Measurements from ENCODE around the gene CYP46A1.

Gene CYP46A1

DNA sequence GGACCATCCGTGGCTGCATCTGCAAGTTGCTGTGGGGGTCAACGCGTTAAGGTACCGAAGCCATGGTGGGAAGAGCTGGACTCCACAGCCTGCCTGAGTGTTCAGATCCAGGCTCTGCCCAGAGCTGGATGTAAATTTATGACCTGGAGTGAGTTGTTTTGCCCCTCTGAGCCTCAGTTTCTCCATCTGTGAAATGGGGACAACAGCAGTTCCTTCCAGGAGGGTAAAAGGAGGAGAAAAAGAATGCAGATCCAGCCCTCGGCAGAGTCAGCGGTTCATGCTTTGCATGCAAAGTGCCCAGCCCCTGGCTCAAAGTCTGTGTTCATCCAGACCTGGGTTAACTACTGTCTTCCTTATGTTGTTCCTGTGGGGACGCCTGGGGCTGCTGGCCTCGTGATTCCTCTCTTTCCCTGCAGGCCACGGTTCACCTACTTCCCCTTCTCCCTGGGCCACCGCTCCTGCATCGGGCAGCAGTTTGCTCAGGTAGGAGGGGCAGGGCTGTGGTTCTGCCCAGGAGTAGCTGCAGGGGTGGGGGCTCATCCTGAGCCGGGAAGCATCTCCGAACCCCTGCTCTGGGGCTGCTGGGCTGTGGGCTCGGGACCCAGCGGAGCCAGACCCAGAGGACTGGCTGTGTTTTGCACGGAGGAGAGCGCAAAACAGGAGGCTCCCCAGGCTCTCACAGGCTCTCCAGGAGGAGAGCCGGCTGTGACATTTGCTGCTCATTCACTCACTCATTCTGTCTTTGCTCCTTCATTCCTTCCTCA lies 41.9 kb downstream of the CYP46A1 start:
- no peak overlapping the region for H3K4me3 ChIP-seq (ENCODE audit: low read depth, low read length)
- no peak for DNase-seq (ENCODE audit: low read depth, low spot score)
- ChIA-PET POLR2A (interaction anchor here (0.7 kb wide), 1 partner anchor 11 kb away, joined by 3 read pairs; no protein-coding TSS in a partner anchor), CTCF (interaction anchor here (0.6 to 15.6 kb wide), 3 partner anchors 9 to 162 kb away, joined by 3 to 325 read pairs (median 6); no protein-coding TSS in a partner anchor)
- TF ChIP-seq, protein P1, sequence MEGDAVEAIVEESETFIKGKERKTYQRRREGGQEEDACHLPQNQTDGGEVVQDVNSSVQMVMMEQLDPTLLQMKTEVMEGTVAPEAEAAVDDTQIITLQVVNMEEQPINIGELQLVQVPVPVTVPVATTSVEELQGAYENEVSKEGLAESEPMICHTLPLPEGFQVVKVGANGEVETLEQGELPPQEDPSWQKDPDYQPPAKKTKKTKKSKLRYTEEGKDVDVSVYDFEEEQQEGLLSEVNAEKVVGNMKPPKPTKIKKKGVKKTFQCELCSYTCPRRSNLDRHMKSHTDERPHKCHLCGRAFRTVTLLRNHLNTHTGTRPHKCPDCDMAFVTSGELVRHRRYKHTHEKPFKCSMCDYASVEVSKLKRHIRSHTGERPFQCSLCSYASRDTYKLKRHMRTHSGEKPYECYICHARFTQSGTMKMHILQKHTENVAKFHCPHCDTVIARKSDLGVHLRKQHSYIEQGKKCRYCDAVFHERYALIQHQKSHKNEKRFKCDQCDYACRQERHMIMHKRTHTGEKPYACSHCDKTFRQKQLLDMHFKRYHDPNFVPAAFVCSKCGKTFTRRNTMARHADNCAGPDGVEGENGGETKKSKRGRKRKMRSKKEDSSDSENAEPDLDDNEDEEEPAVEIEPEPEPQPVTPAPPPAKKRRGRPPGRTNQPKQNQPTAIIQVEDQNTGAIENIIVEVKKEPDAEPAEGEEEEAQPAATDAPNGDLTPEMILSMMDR (IDR thresholded peaks at IDR 0.05; ENCODE audit: insufficient read depth, low read length, missing control alignments): no peak

- DNase-seq (ENCODE audit: low read depth, low spot score): no peak
- CTCF ChIA-PET: interaction anchor here (1.0 to 15.6 kb wide), 3 partner anchors 10 to 161 kb away, joined by 3 to 325 read pairs (median 44); no protein-coding TSS in a partner anchor
- POLR2A ChIA-PET: no interaction called here
- TF ChIP-seq, protein P1 (IDR thresholded peaks at IDR 0.05; ENCODE audit: insufficient read depth, low read length, missing control alignments): no peak
- H3K4me3 ChIP-seq (ENCODE audit: low read depth, low read length): no peak overlapping the region
These were observed 42.5 kb downstream of the CYP46A1 start for GRCh38 chr14:99726538-99727095.

GRCh38 chr14:99727096-99727870 lies 43.2 kb downstream of the CYP46A1 start:
- ChIA-PET POLR2A (no interaction called here), CTCF (interaction anchor here (1.0 to 15.6 kb wide), 5 partner anchors 11 to 160 kb away, joined by 3 to 325 read pairs (median 36); partner anchors contain the start of gene EML1)
- TF ChIP-seq, protein P1 (IDR thresholded peaks at IDR 0.05; ENCODE audit: insufficient read depth, low read length, missing control alignments): no peak
- H3K4me3 ChIP-seq (ENCODE audit: low read depth, low read length): no peak overlapping the region
- DNase-seq (ENCODE audit: low read depth, low spot score): no peak

DNA sequence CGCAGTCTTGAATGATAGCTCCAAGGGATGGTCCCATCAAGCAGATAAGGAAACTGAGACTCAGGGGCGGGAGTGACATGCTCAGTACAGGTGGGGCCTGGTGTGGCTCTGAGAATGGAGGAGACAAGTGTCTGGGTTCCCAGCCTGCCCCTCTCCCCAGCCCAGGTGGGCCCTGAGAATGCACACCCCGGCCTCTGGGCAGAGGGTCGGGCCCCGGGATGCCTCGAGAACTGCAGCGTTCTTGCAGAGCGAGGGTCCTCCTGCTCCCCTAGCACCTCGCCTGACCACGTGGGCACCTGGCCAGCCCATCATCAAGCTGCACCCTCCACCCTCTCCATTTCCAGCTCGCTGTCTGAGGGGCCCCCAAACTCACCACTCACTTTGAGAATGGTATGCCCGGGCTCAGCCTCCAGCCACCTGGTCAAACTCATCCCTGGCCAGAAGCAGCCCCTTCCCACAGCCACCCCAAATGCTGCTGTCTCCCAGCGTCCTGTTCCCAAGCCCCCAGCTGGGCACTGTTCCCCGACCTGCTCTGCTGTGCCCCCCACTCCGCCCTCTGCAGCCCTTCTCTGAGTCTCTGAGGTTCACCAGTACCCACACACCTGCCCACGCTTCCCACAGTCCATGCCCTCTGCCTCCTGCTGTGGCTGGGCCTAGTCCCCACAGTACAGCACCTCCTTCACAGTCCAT lies 44.3 kb downstream of the CYP46A1 start:
- no peak overlapping the region for H3K4me3 ChIP-seq (ENCODE audit: low read depth, low read length)
- DNase-seq (ENCODE audit: low read depth, low spot score): no peak
- POLR2A ChIA-PET: no interaction called here
- TF ChIP-seq, protein P1 (IDR thresholded peaks at IDR 0.05; ENCODE audit: insufficient read depth, low read length, missing control alignments): no peak
- CTCF ChIA-PET: interaction anchor here (1.0 to 15.6 kb wide), 9 partner anchors 12 to 159 kb away, joined by 3 to 325 read pairs (median 11); partner anchors contain the start of gene EML1

GRCh38 chr14:99728981-99729451 lies 44.9 kb downstream of the CYP46A1 start:
- TF ChIP-seq, protein P1 (IDR thresholded peaks at IDR 0.05; ENCODE audit: insufficient read depth, low read length, missing control alignments): no peak
- POLR2A ChIA-PET: no interaction called here
- no peak overlapping the region for H3K4me3 ChIP-seq (ENCODE audit: low read depth, low read length)
- no peak for DNase-seq (ENCODE audit: low read depth, low spot score)
- CTCF ChIA-PET: interaction anchor here (1.0 to 15.6 kb wide), 25 partner anchors 12 to 576 kb away, joined by 3 to 325 read pairs (median 9); partner anchors contain the start of gene EML1

All from AG04449 (cell line).